GM21786 (cell line): ENCODE measurements around the gene RPS6KA3.

ENCODE experiments used
- ATAC-seq: cut with Tn5 transposase; IDR thresholded peaks from one replicate; pipeline ENCODE4 v1.9.1; 2021; ENCODE audit not compliant: unreplicated experiment

Gene RPS6KA3

DNA sequence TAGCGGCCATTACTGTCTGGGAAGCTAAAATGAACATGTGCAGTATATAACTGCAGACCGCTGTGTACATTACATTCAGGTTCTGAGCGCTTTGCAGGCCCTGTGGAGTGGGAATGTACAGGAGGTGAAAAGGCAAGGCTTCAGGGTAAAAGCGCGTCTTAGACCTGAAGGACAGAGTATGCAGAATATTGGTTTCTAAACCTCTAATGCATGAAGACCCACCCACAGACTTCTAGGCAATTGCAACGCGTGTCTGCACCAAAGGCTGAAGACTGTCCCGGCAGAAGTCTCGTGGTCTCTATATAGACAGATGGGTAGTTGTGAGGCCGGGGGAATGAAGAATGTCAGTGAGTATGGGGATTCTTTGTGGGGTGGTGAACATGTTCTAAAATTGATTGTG lies 155.4 kb downstream of the RPS6KA3 start:
- no peak for ATAC-seq

GRCh38 chrX:20101934-20102581 lies 164.7 kb downstream of the RPS6KA3 start:
- no peak for ATAC-seq
